COLO668 (cell line): ENCODE results near the gene MEX3C.

ENCODE experiments used
- DNase-seq: peaks from one replicate; lab custom pipeline; 2025; ENCODE audit not compliant: unreplicated experiment; lab: John Stamatoyannopoulos, UW

MEX3C gene

DNA sequence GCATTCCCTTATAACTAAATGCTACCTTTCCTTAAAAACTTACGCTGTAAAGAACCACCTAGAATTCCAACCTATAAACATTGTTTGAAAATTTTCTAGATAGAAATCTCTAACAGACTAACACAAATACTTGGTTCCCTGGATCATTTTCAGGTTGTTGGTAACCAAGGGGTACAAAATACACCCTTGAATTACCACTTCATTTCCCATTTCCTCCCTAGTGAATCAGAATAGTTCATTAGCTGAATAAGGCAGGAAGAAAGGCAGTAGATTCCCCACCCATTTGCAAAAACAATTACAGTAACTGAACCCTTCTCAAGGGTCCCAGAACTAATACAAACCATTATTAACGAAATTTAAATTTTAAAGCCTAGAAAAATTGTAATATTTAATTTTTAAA is 5.5 kb downstream of the MEX3C start:
- no peak for DNase-seq

DNA sequence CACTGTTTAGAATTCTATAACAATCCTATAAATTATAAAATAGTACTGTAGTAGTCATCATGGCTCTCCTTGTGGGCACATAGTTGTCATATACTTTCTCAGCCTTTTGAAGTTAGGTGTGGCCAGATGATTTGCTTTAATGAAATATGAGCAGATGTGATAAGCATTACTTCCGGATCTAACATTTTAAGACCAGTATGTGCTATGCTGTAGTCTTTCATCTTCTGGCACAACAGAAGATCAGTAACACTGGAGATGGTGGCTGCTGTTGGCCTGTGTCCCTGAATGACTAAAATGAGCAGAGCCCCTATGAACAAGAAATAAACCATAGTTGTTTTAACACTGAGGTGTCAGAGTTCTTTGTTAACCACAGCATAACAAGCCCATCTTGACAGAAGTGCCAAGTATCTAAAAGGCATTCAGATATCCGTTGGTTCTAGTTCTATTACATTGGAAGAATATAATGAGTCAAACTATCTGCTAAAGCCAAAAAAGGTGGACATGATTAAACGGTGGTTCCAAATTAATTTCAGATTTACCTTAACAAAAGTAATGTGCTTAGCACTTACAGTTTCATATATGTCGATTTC is 6.3 kb downstream of the MEX3C start:
- no peak for DNase-seq

DNA sequence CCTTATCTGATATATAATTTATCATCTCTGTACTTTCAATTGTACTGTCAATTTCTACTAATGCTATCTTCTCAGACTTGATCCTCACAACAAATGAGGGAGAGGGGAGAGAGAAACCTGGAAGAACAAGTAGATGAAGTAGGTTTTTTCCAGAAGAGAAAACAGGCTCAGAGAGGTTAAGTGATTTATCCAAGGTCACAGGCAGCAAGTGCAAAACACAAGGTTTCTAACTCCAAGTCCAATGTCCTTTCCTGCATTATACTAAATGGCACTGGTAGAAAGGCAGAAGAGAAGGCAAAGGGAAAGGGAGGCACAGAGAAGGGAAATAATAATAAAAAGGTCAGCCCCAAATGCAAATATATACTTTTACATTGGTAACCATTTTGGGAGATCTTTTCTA is 7.5 kb downstream of the MEX3C start:
- no peak for DNase-seq

DNA sequence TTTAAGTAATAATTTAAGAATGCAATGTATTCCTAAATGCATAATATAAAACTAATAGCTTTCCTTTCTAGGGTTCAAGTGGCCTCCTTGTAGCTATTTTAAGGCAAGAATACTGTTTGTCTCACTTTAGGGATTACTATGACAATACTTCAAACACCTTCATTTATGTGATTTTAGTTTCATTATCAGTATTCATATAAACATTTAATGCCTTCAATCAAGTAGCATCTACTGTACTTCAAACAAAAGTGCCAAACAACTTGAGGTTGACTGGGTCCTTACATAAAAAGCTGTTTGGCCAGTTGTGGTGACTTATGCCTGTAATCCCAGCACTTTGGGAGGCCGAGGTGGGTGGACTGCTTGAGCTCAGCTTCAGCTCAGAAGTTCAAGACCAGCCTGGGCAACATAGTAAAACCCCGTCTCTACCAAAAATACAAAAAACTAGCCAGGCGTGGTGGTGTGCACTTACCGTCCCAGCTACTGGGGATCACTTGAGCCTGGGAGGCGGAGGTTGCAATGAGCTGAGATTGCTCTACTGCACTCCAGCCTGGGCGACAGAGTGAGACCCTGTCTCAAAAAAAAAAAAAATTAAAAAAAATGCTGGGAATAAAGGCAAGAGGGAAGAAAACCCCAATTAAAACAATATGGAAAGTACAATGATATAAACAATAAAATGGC is 9.3 kb downstream of the MEX3C start:
- DNase-seq: no peak

DNA sequence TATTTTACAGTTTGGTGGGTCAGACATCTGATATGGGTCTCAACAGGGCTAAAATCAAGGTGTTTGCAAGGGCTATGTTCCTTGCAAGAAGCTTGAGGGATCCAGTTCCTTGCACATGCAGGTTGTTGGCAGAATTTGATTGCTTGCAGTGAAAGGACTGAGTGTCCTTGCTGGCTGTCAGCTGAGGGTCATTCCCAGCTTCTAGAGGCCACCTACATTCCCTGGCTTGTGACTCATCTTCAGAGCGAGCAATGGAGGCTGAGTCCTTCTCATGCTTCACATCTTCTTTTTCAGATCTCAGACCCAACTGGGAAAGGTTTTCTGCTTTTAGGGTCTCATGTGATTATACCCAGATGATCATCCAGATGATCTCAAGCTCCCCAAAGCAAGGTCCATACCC is 12.4 kb downstream of the MEX3C start:
- DNase-seq: no peak

DNA sequence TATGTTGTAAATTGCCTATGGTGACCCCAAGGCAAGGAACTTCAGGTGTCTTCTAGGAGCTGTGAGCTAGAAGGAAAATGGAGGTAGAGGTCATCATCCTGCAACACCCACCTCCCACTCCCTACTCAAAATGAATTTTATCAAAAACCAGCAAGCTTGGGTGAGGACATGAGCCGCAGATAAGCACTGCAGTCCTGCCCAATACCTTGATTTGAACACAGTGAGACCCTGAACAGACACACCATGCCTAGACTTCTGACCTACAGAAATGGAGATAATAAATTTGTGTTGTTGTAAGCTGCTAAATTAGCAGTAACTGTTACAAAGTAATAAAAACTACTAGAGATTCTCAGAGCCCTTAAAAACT is 13.4 kb downstream of the MEX3C start:
- DNase-seq: no peak

DNA sequence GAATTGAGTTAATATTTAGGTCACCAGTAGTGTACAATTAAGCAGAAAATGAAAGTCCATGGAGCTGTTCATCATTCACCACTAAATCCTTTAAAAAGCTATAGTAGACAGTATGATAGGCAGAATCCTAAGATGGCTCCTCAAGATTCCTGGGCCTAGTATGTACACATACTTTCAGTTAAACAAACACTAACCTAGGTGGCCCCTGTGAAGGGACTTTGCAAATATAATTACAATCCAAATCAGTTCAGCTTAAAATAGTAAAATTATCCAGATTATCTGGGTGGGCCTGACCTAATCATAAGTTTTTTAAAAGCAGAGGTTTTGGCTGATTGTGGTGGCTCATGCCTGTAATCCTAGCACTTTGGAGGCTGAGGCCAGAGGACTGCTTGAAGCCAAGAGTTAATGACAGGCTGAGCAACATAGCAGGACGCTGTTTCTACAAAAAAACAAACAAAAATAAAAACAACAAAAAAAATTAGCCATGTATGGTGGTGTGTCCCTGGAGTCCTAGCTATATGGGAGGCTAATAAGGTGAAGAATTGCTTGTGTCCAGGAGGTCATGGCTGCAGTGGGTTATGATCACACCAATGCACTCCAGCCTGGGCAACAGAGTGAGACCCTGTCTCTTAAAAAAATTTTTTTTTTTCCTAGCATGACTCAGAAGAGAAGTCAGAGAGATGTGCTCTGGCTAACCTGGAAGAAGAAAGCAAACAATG is 13.9 kb downstream of the MEX3C start:
- no peak for DNase-seq

DNA sequence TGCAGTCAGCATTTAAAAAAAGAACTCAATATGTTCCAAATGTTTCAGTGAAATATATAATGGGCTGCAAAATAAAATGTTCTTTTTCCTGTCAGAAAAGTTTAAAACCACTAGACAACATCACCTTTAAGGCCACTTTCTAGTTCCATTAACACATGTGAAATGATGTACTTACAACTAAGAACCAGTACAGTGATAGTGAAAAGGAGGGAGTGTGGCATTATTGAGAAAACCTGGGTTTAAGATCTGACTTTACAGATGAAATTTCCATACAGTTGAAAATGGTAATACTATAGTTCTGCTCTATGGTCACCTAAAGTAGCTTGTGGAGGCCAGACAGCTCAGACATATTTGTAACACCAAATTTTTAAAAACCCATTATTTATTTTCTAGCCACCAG is 14.7 kb downstream of the MEX3C start:
- no peak for DNase-seq

DNA sequence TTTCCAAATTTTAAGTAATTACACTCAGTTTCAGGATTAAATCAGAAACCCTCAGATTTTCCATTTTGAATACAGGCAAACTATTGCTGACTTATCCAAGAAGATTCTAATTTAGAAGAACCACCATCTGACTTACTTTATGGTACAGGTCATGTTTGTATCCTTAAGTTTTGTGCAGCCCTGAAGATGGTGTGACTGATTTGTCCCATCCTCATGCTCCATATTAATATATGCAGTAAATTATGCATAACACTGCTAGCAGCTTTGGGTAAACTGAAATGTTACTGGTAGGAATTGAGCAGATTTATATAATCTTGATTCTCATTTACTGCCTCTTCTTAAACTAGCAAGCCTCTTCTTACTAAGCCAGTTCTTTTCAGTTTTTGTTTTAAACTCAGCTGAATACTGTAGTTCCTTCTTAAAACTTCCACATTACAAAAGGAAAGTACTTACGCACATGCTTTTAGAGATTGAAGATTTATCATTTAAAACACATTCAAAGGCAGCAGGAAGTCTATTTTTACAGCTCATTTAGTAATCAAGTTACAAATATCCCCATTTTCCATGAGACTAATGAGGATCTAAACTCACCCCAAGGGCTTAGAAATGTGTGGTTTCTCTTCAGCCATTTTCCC is 25.7 kb downstream of the MEX3C start:
- no peak for DNase-seq

DNA sequence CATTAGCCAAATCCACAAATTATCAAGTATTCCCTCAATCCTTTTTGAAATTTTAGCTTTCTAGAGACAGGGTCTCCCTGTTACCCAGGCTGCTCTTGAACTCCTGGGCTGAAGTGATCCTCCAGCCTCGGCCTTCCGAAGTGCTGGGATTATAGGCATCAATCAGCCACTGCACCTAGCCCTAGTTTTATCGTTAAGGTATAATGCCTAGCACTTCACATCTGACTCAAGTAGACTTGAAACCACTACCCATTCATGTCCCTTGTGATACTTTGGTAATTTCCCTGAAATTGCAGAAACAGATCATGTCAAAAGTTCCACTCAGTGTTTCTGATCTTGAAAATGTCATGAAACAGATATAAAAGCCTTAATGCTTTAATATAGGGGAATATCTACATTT is 26.3 kb downstream of the MEX3C start:
- no peak for DNase-seq

DNA sequence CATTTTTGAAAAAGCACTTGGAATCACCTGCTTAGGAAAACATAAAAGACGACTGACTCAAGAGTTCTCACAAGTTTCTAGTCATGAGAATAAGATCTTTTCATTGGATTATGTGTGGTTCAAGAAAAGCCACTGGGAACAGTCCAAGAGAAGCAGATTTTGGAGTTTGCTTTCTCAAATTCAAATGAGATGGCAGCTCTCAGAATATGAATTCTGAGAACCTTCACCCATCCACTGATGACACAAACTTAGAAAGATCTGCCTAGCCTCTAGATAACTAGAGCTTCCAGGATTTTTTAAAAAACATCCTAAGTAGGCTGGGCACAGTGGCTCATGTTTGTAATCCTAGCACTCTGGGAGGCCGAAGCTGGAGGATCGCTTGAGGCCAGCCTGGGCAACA is 26.8 kb downstream of the MEX3C start:
- DNase-seq: no peak

DNA sequence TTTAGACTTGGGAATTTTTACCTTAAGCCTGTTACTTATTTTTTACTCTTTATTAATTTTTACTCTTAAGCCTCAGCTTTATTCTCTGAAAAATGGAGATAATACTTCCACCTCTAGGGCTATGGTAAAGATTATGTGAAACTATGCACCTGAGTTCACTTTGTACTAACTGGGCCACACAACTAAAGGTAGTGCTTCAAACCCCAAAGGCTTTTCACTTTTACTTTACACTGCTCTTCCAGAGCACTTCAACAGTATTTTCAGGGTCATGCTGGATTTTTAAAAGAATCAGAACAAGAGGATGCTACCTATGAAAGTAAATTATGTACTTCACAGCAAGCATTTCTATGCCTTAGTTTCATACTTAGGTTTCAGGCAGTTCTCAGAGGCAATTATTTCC is 27.8 kb downstream of the MEX3C start:
- no peak for DNase-seq

DNA sequence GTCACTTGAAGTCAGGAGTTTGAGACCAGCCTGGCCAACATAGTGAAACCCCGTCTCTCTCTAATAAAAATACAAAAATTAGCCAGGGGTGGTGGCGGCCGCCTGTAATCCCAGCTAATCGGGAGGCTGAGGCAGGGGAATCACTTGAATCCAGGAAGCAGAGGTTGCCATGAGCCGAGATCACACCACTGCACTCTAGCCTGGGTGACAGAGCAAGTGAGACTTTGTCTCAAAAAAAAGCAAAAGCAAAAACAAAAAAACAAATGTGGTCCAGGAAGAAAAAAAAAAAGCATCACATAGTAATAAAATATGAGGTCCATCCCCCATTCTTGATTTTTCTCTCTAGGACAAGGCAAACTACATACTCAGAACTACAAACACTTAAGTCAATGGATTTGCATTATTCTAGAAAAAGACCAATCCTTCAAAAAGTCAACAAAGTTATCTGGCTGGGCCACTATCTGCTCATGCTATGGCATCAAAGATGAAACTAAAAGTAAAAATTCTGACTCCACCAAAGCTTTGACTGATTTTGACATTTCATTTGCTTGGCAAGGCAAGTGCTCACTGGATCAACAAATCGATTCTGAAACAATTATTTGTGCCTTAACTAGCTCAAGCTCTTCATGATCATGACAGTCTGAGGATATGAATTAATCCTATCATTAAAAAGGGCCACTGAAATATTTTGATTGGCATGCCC is 28.4 kb downstream of the MEX3C start:
- DNase-seq: no peak

DNA sequence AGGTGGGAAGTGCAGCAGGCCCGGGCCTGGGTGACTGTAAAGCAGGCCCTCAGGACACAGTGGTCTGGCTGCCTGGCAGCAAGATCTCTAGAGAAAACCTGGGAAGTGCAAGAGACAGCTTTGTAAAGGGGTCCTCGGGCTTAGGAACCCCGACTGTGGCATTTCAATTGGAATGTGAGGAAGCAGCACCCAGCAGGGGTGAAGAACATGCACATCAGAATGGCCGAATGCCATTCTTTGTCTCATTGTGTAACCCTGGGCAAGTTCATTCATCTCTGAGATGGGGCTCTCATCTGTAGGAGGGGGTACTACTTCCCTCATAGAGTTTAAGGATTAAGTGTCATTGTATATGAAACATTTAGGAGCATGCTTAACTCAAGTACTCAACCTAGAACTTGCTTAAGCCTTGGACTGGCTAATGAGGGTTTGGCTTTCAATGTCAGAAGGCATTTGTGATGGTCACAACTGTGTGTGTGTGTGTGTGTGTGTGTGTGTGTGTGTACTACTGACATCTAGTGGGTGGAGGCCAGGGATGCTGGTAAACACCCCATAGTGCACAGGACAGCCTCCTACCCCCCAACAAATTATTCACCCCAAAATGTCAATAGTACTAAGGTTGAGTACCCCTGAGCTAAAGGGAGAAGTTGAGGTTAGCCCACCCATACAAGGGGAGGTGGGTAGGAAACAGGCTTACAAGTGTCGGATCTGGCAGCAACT is 29.3 kb downstream of the MEX3C start:
- no peak for DNase-seq

DNA sequence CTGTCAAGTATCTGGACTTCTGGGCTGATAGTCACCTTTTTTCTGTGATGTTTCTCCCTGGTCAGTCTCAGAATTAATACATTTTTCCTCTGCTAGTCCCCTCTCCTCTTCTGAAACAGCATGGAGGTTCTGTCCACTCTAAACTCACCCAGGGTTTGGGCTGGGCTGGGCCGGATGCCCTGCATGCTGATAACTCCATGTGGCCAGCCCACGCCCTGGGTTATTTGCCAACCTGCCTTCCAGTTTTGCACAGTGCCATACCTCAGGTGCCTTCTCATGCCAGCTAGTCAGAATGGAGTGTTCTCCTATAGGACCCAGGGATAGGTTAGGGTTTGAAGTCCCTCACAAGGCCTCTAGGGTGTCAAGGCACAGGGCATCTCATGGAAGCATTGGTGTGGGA is 32.2 kb downstream of the MEX3C start:
- DNase-seq: no peak

DNA sequence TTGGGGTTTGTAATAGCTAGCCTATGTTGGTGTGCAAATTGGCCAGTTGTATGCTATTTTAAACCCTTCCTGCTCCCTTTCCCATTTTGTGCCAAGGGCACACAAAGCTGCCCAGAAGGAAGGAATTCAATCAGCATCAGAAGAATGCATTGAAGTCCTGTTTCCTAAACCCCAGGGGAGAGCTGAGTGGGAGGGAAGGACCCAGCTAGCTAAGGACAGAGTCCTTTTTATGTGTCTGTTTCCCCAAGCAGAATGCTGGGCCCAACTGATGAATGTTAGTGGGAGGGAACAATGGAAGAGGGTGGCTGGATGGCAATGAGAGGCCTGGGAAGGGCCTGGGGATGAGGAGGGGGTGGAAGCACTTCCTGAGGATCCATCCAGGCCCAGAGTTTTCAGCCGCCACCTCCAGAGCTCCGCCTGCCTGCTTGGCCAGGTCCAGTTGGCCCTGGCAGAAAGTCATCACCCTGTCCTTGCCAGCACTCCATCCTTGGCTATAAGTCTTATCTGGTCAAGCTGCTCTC is 32.7 kb downstream of the MEX3C start:
- no peak for DNase-seq

DNA sequence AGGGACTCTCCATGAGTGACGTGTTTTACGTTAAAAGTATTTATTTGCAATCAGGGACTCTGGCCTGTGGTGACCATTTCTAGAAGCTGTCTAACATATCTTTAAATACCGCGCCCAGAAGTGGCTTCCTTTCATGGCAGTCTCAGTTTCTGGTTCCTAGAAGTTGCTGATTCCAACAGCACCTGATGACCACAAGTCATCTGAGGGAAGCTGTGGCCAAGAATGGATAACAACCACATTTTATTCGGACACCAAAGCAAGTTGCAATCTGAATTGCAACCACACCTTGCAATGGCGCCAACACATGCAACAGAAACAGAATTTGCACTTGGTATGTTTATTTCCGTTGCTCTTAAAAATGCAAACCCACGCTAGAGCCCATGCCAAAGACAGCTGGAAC is 33.1 kb downstream of the MEX3C start:
- no peak for DNase-seq

DNA sequence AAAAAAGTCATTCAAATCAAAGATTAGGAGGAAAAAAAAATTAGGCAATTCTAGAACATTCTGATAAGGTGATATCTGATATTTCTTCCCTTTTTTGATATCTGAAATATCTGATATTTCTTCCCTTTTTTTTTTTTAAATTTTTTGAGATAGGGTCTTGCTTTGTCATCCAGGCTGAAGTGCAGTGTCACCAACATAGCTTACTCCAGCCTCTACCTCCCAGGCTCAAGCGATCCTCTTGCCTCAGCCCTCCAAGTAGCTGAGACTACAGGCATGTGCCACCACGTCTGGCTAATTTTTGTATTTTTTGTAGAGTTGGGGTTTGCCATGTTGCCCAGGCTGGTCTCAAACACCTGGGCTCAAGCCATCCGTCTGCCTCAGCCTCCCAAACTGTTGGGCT is 33.9 kb downstream of the MEX3C start:
- no peak for DNase-seq

DNA sequence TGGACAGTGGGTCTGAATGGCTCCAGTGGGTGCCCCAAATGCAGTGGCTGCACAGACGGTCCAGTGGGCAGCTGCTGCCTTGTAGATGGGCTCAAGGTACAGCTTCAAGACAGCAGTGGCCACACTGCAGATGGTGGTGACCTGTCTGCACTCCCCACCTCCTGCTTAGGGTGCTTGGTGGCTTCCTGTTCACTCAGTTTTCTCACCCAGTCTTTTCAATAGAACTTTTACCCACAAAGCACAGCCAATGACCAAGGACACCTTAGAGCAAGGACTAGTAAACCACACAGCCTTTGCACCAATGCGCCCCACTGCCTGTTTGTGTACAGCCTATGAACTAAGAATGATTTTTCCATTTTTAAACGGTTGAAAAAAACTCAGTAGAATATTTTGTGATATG is 34.9 kb downstream of the MEX3C start:
- DNase-seq: no peak

DNA sequence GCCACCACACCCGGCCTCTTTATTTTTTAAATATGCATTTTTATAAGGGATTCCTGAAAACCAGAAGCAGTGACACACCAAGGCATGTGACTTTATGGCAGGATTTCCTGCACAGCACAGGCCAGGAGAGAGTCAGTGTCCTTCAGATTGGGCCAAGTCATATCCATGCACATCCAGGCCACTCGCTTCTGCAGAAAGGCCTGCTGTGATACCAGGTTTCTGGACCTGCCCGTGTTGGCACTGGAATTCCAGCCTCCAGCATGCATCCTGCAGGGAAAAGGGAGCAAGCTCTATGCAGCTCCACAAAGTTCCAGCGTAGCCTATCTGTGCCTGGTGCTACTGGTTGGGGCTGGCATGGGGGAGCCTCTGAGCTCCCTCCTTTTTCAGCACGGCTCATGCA is 36.8 kb downstream of the MEX3C start:
- no peak for DNase-seq

DNA sequence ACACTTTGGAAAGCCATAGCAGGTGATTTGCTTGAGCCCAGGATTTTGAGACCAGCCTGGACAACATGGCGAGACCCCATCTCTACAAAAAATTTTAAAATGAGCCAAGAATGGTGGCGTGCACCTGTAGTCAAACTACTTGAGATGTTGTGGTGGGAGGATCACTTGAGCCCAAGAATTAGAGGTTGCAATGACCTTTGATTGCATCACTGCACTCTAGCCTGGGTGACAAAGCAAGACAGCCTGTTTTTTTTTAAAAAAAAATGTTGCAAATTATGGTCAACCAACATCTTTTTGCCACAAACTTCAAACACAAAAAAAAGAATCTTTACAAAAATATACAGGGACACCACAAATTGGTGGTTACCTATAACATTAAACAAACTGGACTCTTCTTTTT is 40.3 kb downstream of the MEX3C start:
- no peak for DNase-seq
